Measurements from ENCODE around the gene TSEN2. TPM values are rescaled to one million over a fixed set of nuclear protein-coding genes. Genes with fewer than 3 reads are reported as not detected.
A peak's percentile ranks its signal among the peaks of the same experiment; 100 is the strongest.

Gene TSEN2
- total and polyA plus RNA-seq, 2 of the 13 experiments (the other 11 are each of a cell fraction or from before 2014, with no cell fraction given) = 11.0 to 17.3 TPM

DNA sequence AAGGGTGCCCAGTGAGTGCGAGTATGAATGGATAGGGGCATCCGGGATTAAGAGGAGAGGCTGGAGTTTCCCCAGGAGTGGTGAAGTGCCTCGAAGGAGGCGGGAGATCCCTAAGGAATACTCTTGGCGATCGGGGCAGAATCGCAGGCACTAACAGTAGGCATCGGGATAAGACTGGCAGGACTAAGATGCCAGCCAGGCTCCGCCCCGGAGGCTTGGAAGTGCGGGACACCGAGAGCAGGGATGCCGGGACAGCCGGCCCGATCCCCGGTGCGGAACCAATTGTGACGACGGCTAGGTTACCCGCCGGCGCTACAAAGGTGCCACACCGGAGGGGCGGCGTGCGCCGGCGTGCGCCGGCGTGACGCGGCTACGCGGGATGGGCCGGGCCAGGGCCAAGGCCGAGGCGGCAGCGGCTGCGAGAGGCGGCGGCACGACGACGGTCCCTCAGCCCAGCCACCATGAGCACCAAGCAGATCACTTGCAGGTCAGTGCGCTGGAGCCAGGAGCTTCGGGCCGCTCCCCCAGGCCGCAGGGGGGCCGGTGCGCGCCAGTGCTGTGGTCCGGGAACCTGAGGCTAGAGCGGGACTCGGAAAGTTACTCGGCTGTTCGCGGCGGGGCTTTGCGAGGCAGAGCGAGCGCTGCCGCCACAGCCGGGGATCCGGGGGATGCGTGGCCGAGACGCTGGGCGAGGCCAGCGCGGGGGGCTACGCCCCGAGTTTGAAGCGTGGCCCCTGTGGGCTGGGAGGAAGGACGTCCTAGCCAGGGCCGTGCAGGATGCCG lies 72.6 kb downstream of the TSEN2 start, which contains the start of gene MKRN2 (continued):
- TF ChIP-seq ZNF703 (CRISPR knock-in tag; IDR thresholded peaks at IDR 0.05; ENCODE audit: borderline replicate concordance) (0 out of 2 replicates have a peak, but pooled peaks have one; percentile 69), BRCA1 (CRISPR knock-in tag; IDR thresholded peaks at IDR 0.05) (no peak), ZNF556 (CRISPR knock-in tag; IDR thresholded peaks at IDR 0.05; ENCODE audit: borderline replicate concordance) (peak; percentile 36; the same call in 1 of the 2 replicates), ZNF10 (CRISPR knock-in tag; IDR thresholded peaks at IDR 0.05; ENCODE audit: borderline replicate concordance, low read depth) (0 out of 2 replicates have a peak, but pooled peaks have one; percentile 32), ZNF776 (CRISPR knock-in tag; IDR thresholded peaks at IDR 0.05) (peak; percentile 95), NR2F2 (IDR thresholded peaks at IDR 0.05; ENCODE audit: borderline replicate concordance, low read depth) (no peak; the same call in 1 of the 2 replicates), STAG1 (CRISPR knock-in tag; IDR thresholded peaks at IDR 0.05) (no peak), ZNF629 (CRISPR knock-in tag; conservative IDR thresholded peaks at IDR 0.05) (no peak), EP300 (IDR thresholded peaks at IDR 0.05; ENCODE audit: low read depth in 2 of 2, low read length in 2 of 2) (peak in 1 of 2 experiments; percentile 56; a peak in 2 of 4 replicates), EP300 (CRISPR knock-in tag; IDR thresholded peaks at IDR 0.05; ENCODE audit: borderline replicate concordance) (no peak), SIN3B (IDR thresholded peaks at IDR 0.05; ENCODE audit: low read length) (peak; percentile 74), NFE2 (CRISPR knock-in tag; IDR thresholded peaks at IDR 0.05) (no peak), NPAS2 (CRISPR knock-in tag; IDR thresholded peaks at IDR 0.05; ENCODE audit: borderline replicate concordance) (no peak), ZNF101 (CRISPR knock-in tag; IDR thresholded peaks at IDR 0.05; ENCODE audit: borderline replicate concordance, low read depth) (0 out of 2 replicates have a peak, but pooled peaks have one; percentile 60), PHF21A (CRISPR knock-in tag; IDR thresholded peaks at IDR 0.05) (peak; percentile 84), ZNF564 (CRISPR knock-in tag; IDR thresholded peaks at IDR 0.05) (peak; percentile 77), HES4 (CRISPR knock-in tag; IDR thresholded peaks at IDR 0.05; ENCODE audit: borderline replicate concordance) (peak; percentile 81; the same call in 1 of the 2 replicates), YEATS2 (CRISPR knock-in tag; IDR thresholded peaks at IDR 0.05; ENCODE audit: borderline replicate concordance) (peak; percentile 69; the same call in 1 of the 2 replicates), SYNCRIP (IDR thresholded peaks at IDR 0.05; ENCODE audit: insufficient read depth, low read depth, low read length) (no peak), SSRP1 (CRISPR knock-in tag; IDR thresholded peaks at IDR 0.05) (no peak)
- TF ChIP-seq, protein P1, sequence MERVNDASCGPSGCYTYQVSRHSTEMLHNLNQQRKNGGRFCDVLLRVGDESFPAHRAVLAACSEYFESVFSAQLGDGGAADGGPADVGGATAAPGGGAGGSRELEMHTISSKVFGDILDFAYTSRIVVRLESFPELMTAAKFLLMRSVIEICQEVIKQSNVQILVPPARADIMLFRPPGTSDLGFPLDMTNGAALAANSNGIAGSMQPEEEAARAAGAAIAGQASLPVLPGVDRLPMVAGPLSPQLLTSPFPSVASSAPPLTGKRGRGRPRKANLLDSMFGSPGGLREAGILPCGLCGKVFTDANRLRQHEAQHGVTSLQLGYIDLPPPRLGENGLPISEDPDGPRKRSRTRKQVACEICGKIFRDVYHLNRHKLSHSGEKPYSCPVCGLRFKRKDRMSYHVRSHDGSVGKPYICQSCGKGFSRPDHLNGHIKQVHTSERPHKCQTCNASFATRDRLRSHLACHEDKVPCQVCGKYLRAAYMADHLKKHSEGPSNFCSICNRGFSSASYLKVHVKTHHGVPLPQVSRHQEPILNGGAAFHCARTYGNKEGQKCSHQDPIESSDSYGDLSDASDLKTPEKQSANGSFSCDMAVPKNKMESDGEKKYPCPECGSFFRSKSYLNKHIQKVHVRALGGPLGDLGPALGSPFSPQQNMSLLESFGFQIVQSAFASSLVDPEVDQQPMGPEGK (CRISPR knock-in tag; IDR thresholded peaks at IDR 0.05) = peak; percentile 54
- TF ChIP-seq, protein P2, sequence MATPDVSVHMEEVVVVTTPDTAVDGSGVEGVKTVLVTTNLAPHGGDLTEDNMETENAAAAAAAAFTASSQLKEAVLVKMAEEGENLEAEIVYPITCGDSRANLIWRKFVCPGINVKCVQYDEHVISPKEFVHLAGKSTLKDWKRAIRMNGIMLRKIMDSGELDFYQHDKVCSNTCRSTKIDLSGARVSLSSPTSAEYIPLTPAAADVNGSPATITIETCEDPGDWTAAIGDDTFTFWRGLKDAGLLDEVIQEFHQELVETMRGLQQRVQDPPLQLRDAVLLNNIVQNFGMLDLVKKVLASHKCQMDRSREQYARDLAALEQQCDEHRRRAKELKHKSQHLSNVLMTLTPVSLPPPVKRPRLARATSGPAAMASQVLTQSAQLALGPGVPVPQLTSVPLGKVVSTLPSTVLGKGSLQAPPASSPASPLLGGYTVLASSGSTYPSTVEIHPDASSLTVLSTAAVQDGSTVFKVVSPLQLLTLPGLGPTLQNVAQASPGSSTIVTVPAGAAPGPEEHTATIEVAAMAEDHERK (CRISPR knock-in tag; IDR thresholded peaks at IDR 0.05; ENCODE audit: low read depth) = peak; percentile 97
- TF ChIP-seq, protein P3, sequence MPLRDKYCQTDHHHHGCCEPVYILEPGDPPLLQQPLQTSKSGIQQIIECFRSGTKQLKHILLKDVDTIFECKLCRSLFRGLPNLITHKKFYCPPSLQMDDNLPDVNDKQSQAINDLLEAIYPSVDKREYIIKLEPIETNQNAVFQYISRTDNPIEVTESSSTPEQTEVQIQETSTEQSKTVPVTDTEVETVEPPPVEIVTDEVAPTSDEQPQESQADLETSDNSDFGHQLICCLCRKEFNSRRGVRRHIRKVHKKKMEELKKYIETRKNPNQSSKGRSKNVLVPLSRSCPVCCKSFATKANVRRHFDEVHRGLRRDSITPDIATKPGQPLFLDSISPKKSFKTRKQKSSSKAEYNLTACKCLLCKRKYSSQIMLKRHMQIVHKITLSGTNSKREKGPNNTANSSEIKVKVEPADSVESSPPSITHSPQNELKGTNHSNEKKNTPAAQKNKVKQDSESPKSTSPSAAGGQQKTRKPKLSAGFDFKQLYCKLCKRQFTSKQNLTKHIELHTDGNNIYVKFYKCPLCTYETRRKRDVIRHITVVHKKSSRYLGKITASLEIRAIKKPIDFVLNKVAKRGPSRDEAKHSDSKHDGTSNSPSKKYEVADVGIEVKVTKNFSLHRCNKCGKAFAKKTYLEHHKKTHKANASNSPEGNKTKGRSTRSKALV (CRISPR knock-in tag; IDR thresholded peaks at IDR 0.05) = peak; percentile 70; the same call in 1 of the 2 replicates
